Endothelial cell (in vitro differentiated cells): ENCODE measurements around the gene PRRT1B. TPM values are rescaled to one million over a fixed set of nuclear protein-coding genes. Genes with fewer than 3 reads are reported as not detected.

Source experiments
- DNase-seq: peaks from one replicate; pipeline ENCODE4 v3.0.0; 2021; ENCODE audit warnings: low spot score
- H3K27ac Mint-ChIP-seq: one replicate; pipeline ENCODE4 v1.8.0; 2021; ENCODE audit warnings: mixed read lengths, inconsistent platforms; ENCODE audit not compliant: unreplicated experiment
- H3K27me3 Mint-ChIP-seq: one replicate; pipeline ENCODE4 v1.8.0; 2021; ENCODE audit warnings: mild to moderate bottlenecking, moderate library complexity, mixed read lengths, inconsistent platforms; ENCODE audit not compliant: unreplicated experiment
- H3K36me3 Mint-ChIP-seq: one replicate; pipeline ENCODE4 v1.8.0; 2021; ENCODE audit warnings: mild to moderate bottlenecking, low read depth, mixed read lengths, inconsistent platforms; ENCODE audit not compliant: unreplicated experiment
- H3K4me1 Mint-ChIP-seq: one replicate; pipeline ENCODE4 v1.8.0; 2021; ENCODE audit warnings: mild to moderate bottlenecking, mixed read lengths, inconsistent platforms; ENCODE audit not compliant: unreplicated experiment
- H3K4me3 Mint-ChIP-seq: one replicate; pipeline ENCODE4 v1.8.0; 2021; ENCODE audit warnings: mild to moderate bottlenecking, mixed read lengths, inconsistent platforms; ENCODE audit not compliant: unreplicated experiment
- H3K9me3 Mint-ChIP-seq: one replicate; pipeline ENCODE4 v1.8.0; 2021; ENCODE audit warnings: mixed read lengths, inconsistent platforms; ENCODE audit not compliant: unreplicated experiment
- CTCF ChIP-seq: fragments of 200-600 bp; sonication (generic); IDR thresholded peaks from one replicate; pipeline ENCODE4 v1.5.0; 2021; ENCODE audit warnings: antibody characterized with exemption; ENCODE audit not compliant: unreplicated experiment
- total RNA-seq: library from RNA; stranded (reverse); fragmentation: NEBNext Ultra II Directional; extraction: Animal tissue kit (Norgen Biotek cat#: 25700); gene quantifications from one replicate; pipeline ENCODE4 v1.2.1, GENCODE V29; 2021; ENCODE audit not compliant: unreplicated experiment

PRRT1B gene
- total RNA-seq, 1 donor from 2014 or later: not detected

- Mint-ChIP-seq H3K9me3 (no peaks in the 10 kb centered on the region), H3K27me3 (peaks cover 15% of the 10 kb centered on the region), H3K36me3 (peaks cover 43% of the 10 kb centered on the region), H3K4me1 (no peaks in the 10 kb centered on the region), H3K4me3 (no peak overlapping the region), H3K27ac (no peak overlapping the region)
- TF ChIP-seq CTCF: no peak
- DNase-seq: no peak
These were observed 32.0 kb downstream of the PRRT1B start for GRCh38 chr9:131577005-131578000.

- Mint-ChIP-seq H3K27ac (no peak overlapping the region), H3K9me3 (no peaks in the 10 kb centered on the region)
These were observed 32.7 kb downstream of the PRRT1B start for GRCh38 chr9:131578021-131578420.

GRCh38 chr9:131578731-131579504 lies 33.6 kb downstream of the PRRT1B start:
- Mint-ChIP-seq H3K4me3 (no peak overlapping the region), H3K4me1 (no peaks in the 10 kb centered on the region), H3K27ac (peak overlapping the region; percentile 53), H3K36me3 (peaks cover 41% of the 10 kb centered on the region), H3K9me3 (no peaks in the 10 kb centered on the region), H3K27me3 (peaks cover 17% of the 10 kb centered on the region)
- DNase-seq: no peak
- no peak for TF ChIP-seq CTCF

More at GRCh38 chr9:131578021-131578420, 32.7 kb downstream of the PRRT1B start:
- Mint-ChIP-seq H3K4me3 (no peak overlapping the region), H3K27me3 (peaks cover 17% of the 10 kb centered on the region), H3K36me3 (peaks cover 37% of the 10 kb centered on the region), H3K4me1 (no peaks in the 10 kb centered on the region)
- no peak for TF ChIP-seq CTCF
- DNase-seq: no peak

DNA sequence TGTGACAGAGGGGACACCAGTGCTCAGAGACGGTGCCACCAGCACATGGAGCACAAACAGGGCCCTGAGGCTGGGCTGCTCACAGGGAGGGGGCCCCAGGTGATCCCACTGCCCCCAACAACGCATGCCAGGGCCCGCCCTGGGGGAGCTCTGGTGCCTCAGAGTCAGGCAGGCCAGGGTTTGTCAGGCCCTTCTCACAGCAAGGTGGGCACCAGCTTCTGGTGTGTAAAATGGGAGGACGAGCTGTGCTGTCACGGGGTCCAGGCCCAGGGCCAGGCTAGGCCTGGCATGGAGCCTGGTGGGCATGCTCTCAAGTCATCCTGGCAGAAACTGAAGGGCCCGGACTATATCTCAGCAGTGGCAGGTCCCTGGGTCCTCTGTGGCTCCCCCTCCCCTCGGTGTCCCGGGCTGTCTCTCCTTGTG lies 34.5 kb downstream of the PRRT1B start:
- Mint-ChIP-seq H3K4me3 (no peak overlapping the region), H3K27me3 (peaks cover 17% of the 10 kb centered on the region), H3K4me1 (no peaks in the 10 kb centered on the region), H3K27ac (no peak overlapping the region), H3K9me3 (no peaks in the 10 kb centered on the region), H3K36me3 (peaks cover 42% of the 10 kb centered on the region)
- TF ChIP-seq CTCF: no peak
- DNase-seq: no peak
